Testis (tissue), 2 donors: Measurements from ENCODE around the gene NCSTN.

Source experiments
- POLR2A ChIP-seq: fragments of 450-650 bp; IDR thresholded peaks from one replicate; pipeline ENCODE4 v1.6.1; 2017; ENCODE audit warnings: antibody characterized with exemption, mild to moderate bottlenecking, moderate library complexity
- TF ChIP-seq, protein P1 (sequence below), 3 experiments: fragments of 450-650 bp in 2 of 3; fragments of 200-600 bp in 1 of 3; sonication (generic) in 1 of 3; IDR thresholded peaks; one replicate each; pipeline ENCODE4 v1.5.1; 2016 to 2019; ENCODE audit warnings: antibody characterized with exemption in 3 of 3, mild to moderate bottlenecking in 2 of 3, moderate library complexity in 1 of 3

DNA sequence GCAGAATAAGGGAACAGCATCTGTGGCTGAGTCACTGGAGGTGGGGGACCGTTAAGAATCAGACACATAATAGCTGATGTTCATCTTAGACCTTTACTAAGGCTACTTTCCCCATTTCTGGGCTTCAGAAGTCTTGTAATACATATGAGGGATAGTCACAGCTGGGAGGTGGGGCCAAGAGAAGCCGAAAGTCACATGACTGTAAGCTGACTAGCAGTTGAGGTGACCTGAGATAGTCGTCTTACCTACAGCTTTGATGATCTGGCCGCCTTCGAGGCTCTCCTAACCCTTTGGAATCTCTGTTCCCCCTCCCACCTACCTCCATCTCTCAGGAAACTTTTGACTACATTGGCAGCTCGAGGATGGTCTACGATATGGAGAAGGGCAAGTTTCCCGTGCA is 9.4 kb downstream of the NCSTN start:
- TF ChIP-seq, protein P1, sequence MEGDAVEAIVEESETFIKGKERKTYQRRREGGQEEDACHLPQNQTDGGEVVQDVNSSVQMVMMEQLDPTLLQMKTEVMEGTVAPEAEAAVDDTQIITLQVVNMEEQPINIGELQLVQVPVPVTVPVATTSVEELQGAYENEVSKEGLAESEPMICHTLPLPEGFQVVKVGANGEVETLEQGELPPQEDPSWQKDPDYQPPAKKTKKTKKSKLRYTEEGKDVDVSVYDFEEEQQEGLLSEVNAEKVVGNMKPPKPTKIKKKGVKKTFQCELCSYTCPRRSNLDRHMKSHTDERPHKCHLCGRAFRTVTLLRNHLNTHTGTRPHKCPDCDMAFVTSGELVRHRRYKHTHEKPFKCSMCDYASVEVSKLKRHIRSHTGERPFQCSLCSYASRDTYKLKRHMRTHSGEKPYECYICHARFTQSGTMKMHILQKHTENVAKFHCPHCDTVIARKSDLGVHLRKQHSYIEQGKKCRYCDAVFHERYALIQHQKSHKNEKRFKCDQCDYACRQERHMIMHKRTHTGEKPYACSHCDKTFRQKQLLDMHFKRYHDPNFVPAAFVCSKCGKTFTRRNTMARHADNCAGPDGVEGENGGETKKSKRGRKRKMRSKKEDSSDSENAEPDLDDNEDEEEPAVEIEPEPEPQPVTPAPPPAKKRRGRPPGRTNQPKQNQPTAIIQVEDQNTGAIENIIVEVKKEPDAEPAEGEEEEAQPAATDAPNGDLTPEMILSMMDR (IDR thresholded peaks at IDR 0.05) = no peak
- no peak for TF ChIP-seq POLR2A
